ENCODE data around the gene TBL2. TPM values are rescaled to one million over a fixed set of nuclear protein-coding genes. Genes with fewer than 3 reads are reported as not detected.
"Not testable (repeated sequence)": the region's sequence is repeated elsewhere in the genome, so short reads cannot be mapped to it uniquely, and the experiment has no call there.

The TBL2 gene
- polyA plus RNA-seq, 1 donor from 2014 or later: 38.6 TPM

- Histone ChIP-seq H3K27me3 (ENCODE audit: insufficient read depth, low read depth, low read length) (no peaks in the 10 kb centered on the region), H3K9me2 (ENCODE audit: insufficient read depth, low read length) (no peaks in the 10 kb centered on the region), H3K4me3 (ENCODE audit: low read length) (no peak overlapping the region), H3K9ac (ENCODE audit: low read length) (no peak overlapping the region), H3K27ac (ENCODE audit: low read length) (no peak overlapping the region), H3K4me2 (ENCODE audit: low read length) (no peak overlapping the region), H4K20me1 (ENCODE audit: insufficient read depth) (no peaks in the 10 kb centered on the region), H3K79me2 (replicated peaks; ENCODE audit: insufficient read depth, low read length) (no peaks in the 10 kb centered on the region), H3K9me3 (ENCODE audit: low read length) (no peaks in the 10 kb centered on the region), H2AFZ (ENCODE audit: low read depth, low read length) (no peak overlapping the region), H3K36me3 (ENCODE audit: insufficient read depth, low read length) (no peaks in the 10 kb centered on the region), H3F3A (ENCODE audit: insufficient read depth, low read length, poor library complexity, severe bottlenecking) (no peaks in the 10 kb centered on the region)
- TF ChIP-seq SMC3 (conservative IDR thresholded peaks at IDR 0.05; ENCODE audit: poor library complexity): no peak
- TF ChIP-seq EZH2 (IDR thresholded peaks at IDR 0.05; ENCODE audit: borderline replicate concordance, insufficient read depth, low read length, poor library complexity, severe bottlenecking): no peak
- no peak for TF ChIP-seq REST (IDR thresholded peaks at IDR 0.05; ENCODE audit: borderline replicate concordance)
- TF ChIP-seq EP300 (conservative IDR thresholded peaks at IDR 0.05; ENCODE audit: poor library complexity, severe bottlenecking): no peak
- TF ChIP-seq, protein P1, sequence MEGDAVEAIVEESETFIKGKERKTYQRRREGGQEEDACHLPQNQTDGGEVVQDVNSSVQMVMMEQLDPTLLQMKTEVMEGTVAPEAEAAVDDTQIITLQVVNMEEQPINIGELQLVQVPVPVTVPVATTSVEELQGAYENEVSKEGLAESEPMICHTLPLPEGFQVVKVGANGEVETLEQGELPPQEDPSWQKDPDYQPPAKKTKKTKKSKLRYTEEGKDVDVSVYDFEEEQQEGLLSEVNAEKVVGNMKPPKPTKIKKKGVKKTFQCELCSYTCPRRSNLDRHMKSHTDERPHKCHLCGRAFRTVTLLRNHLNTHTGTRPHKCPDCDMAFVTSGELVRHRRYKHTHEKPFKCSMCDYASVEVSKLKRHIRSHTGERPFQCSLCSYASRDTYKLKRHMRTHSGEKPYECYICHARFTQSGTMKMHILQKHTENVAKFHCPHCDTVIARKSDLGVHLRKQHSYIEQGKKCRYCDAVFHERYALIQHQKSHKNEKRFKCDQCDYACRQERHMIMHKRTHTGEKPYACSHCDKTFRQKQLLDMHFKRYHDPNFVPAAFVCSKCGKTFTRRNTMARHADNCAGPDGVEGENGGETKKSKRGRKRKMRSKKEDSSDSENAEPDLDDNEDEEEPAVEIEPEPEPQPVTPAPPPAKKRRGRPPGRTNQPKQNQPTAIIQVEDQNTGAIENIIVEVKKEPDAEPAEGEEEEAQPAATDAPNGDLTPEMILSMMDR (IDR thresholded peaks at IDR 0.05; ENCODE audit: poor library complexity, severe bottlenecking): no peak
- no peak for TF ChIP-seq RAD21 (conservative IDR thresholded peaks at IDR 0.05)
- TF ChIP-seq MXI1 (conservative IDR thresholded peaks at IDR 0.05; ENCODE audit: poor library complexity, severe bottlenecking): no peak
- no peak for TF ChIP-seq TAF1 (IDR thresholded peaks at IDR 0.05; ENCODE audit: low read depth)
- no peak for TF ChIP-seq POLR2AphosphoS5 (IDR thresholded peaks at IDR 0.05)
Measured at GRCh38 chr7:73567140-73567539, 11.2 kb downstream of the TBL2 start.

DNA sequence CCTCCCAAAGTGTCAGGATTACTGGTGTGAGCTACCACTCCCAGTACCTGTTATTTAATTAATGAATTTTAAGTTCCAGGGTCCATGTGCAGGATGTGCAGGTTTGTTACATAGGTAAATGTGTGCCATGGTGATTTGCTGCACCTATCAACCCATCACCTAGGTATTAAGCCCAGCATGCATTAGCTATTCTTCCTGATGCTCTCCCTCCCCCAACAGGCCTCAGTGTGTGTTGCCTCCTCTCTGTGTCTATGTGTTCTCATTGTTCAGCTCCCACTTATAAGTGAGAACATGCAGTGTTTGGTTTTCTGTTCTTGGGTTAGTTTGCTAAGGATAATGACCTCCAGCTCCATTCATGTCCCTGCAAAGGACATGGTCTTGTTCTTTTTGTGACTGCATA lies 11.9 kb downstream of the TBL2 start:
- not testable (repeated sequence) for H3K4me2 ChIP-seq (ENCODE audit: low read length); H3K36me3 ChIP-seq (ENCODE audit: insufficient read depth, low read length); H3K9ac ChIP-seq (ENCODE audit: low read length); H4K20me1 ChIP-seq (ENCODE audit: insufficient read depth); H3K9me3 ChIP-seq (ENCODE audit: low read length); H3K9me2 ChIP-seq (ENCODE audit: insufficient read depth, low read length); H3K79me2 ChIP-seq (replicated peaks; ENCODE audit: insufficient read depth, low read length); H2AFZ ChIP-seq (ENCODE audit: low read depth, low read length); H3K4me3 ChIP-seq (ENCODE audit: low read length); H3K27me3 ChIP-seq (ENCODE audit: insufficient read depth, low read depth, low read length); H3K27ac ChIP-seq (ENCODE audit: low read length); H3F3A ChIP-seq (ENCODE audit: insufficient read depth, low read length, poor library complexity, severe bottlenecking)

All from neural cell (in vitro differentiated cells).